Adrenal gland (tissue), 12 donors: ENCODE measurements around the gene CLEC16A. TPM values are rescaled to one million over a fixed set of nuclear protein-coding genes. Genes with fewer than 3 reads are reported as not detected.

Experiments
- DNase-seq, 7 donors: peaks; one replicate each; pipeline ENCODE4 v3.0.0-alpha.2; 2019 to 2020
- H3K27ac ChIP-seq, 5 donors: fragments of 200-600 bp; sonication (generic) in 4 of 5; 1 replicate in 3 of 5; 2 replicates in 2 of 5; pipeline versions ENCODE4 v1.5.1 to v1.8.0; 2016 to 2020; ENCODE audit warnings: mild to moderate bottlenecking in 1 of 5
- H3K27me3 ChIP-seq: fragments of 200-600 bp; 2 replicates; pipeline ENCODE4 v1.8.0; 2021
- H3K36me3 ChIP-seq, 2 donors: fragments of 200-600 bp; replicated peaks in 1 of 2; 1 replicate in 1 of 2; 2 replicates in 1 of 2; pipeline versions ENCODE4 v1.5.1 to v1.8.0; 2018 to 2022
- H3K4me1 ChIP-seq, 2 donors: fragments of 200-600 bp; replicated peaks in 1 of 2; 1 replicate in 1 of 2; 2 replicates in 1 of 2; pipeline versions ENCODE4 v1.5.1 to v1.8.0; 2018 to 2021
- H3K4me3 ChIP-seq, 4 donors: fragments of 200-600 bp; sonication (generic) in 3 of 4; one replicate each; pipeline ENCODE4 v1.5.1; 2016 to 2018
- H3K9me3 ChIP-seq, 3 donors: fragments of 200-600 bp; sonication (generic) in 1 of 3; replicated peaks in 1 of 3; 1 replicate in 2 of 3; 2 replicates in 1 of 3; pipeline versions ENCODE4 v1.5.1 to v1.8.0; 2016 to 2021
- POLR2A ChIP-seq, 2 donors: fragments of 450-650 bp; IDR thresholded peaks; one replicate each; pipeline ENCODE4 v1.6.1; 2017; ENCODE audit warnings: antibody characterized with exemption in 2 of 2, mild to moderate bottlenecking in 2 of 2, moderate library complexity in 1 of 2
- WGBS, 4 donors: extraction: QIAGEN DNeasy Blood & Tissue Kit in 2 of 4; methylation state at CpG; one replicate each; pipeline versions ENCODE4 v1.1.5 to v1.1.7; 2013 to 2017; 5-methylcytosine and 5-hydroxymethylcytosine counted together
- intact Hi-C, 2 donors: fragments of 100-400 bp; cut with DNase I; formaldehyde crosslinking; loops; one replicate each; pipeline versions ENCODE4 v1.14.1 to v1.15.0; 2022 to 2023
- polyA plus RNA-seq, 3 donors: library from polyadenylated mRNA; stranded (reverse); fragments of 200-250 nt in 2 of 3; fragments of 350-450 nt in 1 of 3; fragmentation: Illumina TruSeq in 1 of 3; extraction: RNeasy Lipid Tissue Mini Kit (QIAGEN cat#74804) in 1 of 3; gene quantifications; one replicate each; pipeline ENCODE4 v1.2.3, GENCODE V29; 2013 to 2014
- total RNA-seq, 9 donors: library from RNA; depleted of rRNA in 4 of 9; stranded (reverse); fragments of >200 nt in 4 of 9; fragments of 120-200 nt in 1 of 9; fragmentation: NEBNext Ultra II Directional in 1 of 9; extraction: Animal tissue kit (Norgen Biotek cat#: 25700) in 1 of 9; gene quantifications; one replicate each; pipeline versions ENCODE4 v1.1.0 to v1.2.4, GENCODE V29; 2013 to 2023
- TF ChIP-seq, protein P1 (sequence below), 6 experiments: fragments of 450-650 bp in 4 of 6; fragments of 200-600 bp in 2 of 6; sonication (generic) in 1 of 6; IDR thresholded peaks; 1 replicate in 5 of 6; 2 replicates in 1 of 6; pipeline versions ENCODE4 v1.5.1 to v1.8.0; 2016 to 2021; ENCODE audit warnings: antibody characterized with exemption in 6 of 6, mild to moderate bottlenecking in 2 of 6, moderate library complexity in 1 of 6
- donor health status: healthy with polysubstance abuse.
- donor health status: Bipolar disorder and iron deficiency.
- donor health status: DM: yes; HTN: yes; CAD: no.
- donor health status: DM: no; HTN: no; CAD: no.
- donor health status: DM: no; HTN: no; CAD: no.
- donor health status: DM: yes; HTN: yes; CAD: no.

CLEC16A gene
- total and polyA plus RNA-seq, 12 donors = 14.0 to 37.2 (median 27.6) TPM

DNA sequence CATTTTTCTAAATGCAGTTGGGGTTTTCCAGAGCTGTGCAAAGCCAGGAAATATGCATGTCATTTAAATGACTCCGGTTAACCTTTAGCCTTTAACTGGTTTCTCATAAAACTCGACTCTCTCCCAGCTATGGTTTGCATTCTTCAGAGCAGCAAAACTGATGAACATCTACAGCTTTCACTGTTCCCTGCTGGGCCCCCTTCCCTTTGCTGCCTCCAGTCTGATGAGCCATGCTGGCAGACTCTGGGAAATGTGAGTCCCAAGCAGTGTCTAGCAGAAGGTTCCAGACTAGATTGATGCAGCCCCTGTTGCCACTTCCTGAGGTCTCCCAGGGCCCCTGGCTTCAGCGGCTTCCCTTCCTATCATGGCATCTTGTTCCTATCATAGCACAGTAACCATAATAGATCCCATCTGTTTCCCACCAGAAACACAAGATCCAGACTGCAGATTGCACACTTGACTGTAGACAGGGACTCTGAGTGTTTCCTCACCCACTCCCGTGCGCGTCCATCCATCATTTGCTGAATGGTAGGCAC is 135.4 kb downstream of the CLEC16A start:
- H3K9me3 ChIP-seq = no peaks in the 10 kb centered on the region
- TF ChIP-seq POLR2A (IDR thresholded peaks at IDR 0.05) = no peak
- TF ChIP-seq, protein P1, sequence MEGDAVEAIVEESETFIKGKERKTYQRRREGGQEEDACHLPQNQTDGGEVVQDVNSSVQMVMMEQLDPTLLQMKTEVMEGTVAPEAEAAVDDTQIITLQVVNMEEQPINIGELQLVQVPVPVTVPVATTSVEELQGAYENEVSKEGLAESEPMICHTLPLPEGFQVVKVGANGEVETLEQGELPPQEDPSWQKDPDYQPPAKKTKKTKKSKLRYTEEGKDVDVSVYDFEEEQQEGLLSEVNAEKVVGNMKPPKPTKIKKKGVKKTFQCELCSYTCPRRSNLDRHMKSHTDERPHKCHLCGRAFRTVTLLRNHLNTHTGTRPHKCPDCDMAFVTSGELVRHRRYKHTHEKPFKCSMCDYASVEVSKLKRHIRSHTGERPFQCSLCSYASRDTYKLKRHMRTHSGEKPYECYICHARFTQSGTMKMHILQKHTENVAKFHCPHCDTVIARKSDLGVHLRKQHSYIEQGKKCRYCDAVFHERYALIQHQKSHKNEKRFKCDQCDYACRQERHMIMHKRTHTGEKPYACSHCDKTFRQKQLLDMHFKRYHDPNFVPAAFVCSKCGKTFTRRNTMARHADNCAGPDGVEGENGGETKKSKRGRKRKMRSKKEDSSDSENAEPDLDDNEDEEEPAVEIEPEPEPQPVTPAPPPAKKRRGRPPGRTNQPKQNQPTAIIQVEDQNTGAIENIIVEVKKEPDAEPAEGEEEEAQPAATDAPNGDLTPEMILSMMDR (IDR thresholded peaks at IDR 0.05) = no peak
- peak overlapping the region in 1 of 5 donors; percentile 40 for H3K27ac ChIP-seq
- no peaks in the 10 kb centered on the region for H3K36me3 ChIP-seq
- 58 to 75% (median 63%) methylated on average over 6 of the region's 6 CpGs for WGBS, 4 donors
- no peak overlapping the region for H3K4me3 ChIP-seq
- intact Hi-C loops = no loop called here
- peaks cover 15 to 32% of the 10 kb centered on the region in 2 donors for H3K4me1 ChIP-seq
- H3K27me3 ChIP-seq = no peaks in the 10 kb centered on the region
- no peak for DNase-seq

- no peaks in the 10 kb centered on the region for H3K36me3 ChIP-seq
- TF ChIP-seq POLR2A (IDR thresholded peaks at IDR 0.05) = no peak
- TF ChIP-seq, protein P1 (IDR thresholded peaks at IDR 0.05) = no peak
- 77 to 96% (median 90%) methylated on average over 10 of the region's 10 CpGs for WGBS, 4 donors
- no peaks in the 10 kb centered on the region for H3K9me3 ChIP-seq
- peaks cover 21 to 38% of the 10 kb centered on the region in 2 donors for H3K4me1 ChIP-seq
- H3K27ac ChIP-seq = peak overlapping the region in 1 of 5 donors; percentile 40
- intact Hi-C loops = no loop called here
- H3K27me3 ChIP-seq = no peaks in the 10 kb centered on the region
- no peak for DNase-seq
- H3K4me3 ChIP-seq = no peak overlapping the region
Observed at GRCh38 chr16:11080327-11080967, 136.1 kb downstream of the CLEC16A start.

DNA sequence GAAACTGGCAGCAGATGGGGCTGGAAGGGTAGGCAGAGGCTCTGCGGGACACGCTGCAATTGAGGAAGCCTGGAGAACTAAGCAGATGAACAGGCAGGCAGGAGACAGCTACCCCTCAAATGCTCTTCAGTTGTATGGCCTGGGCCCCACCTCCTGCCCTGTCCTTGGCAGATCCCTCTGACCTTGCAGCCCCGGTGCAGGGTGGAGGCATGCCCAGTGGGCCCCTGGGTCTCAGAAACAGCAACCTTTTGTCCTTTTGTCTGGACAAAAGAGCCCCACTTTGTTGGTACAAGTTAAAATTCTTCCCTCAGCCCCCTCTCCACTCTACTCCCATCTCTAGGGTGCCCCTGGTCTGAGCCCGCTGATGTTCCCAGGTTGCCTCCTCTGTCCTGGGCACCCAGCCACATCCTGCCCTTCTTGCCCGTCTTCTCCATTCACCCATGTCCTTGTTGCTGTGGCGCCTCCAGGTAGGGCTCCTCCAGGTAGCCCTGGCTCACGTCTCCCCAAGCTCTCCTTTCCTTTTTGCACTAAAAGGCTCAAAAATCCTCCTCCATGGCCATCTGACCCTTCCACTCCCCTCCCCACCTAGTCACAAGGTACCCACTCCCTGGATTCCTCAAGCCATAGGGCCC is 136.8 kb downstream of the CLEC16A start:
- intact Hi-C loops = no loop called here
- WGBS, 4 donors = 83 to 92% (median 90%) methylated on average over 6 to 7 of the region's 7 CpGs
- DNase-seq = no peak

More for the DNA sequence above, 136.8 kb downstream of the CLEC16A start:
- Histone ChIP-seq H3K9me3 (no peaks in the 10 kb centered on the region), H3K27ac (no peak overlapping the region), H3K4me3 (no peak overlapping the region), H3K36me3 (no peaks in the 10 kb centered on the region), H3K27me3 (no peaks in the 10 kb centered on the region), H3K4me1 (peaks cover 22 to 39% of the 10 kb centered on the region in 2 donors)
- TF ChIP-seq, protein P1 (IDR thresholded peaks at IDR 0.05) = no peak
- no peak for TF ChIP-seq POLR2A (IDR thresholded peaks at IDR 0.05)
